Stimulated activated CD4-positive, alpha-beta T cell treated with anti-CD3 and anti-CD28 coated beads, Interleukin-15, amount 100 ng/mL, for 48 hours (primary cell): ENCODE data around the gene FAM118B.
A peak's percentile ranks its signal among the peaks of the same experiment; 100 is the strongest.
"Not testable (repeated sequence)": the region's sequence is repeated elsewhere in the genome, so short reads cannot be mapped to it uniquely, and the experiment has no call there.

ENCODE experiments used
- DNase-seq, 2 donors: peaks; one replicate each; pipeline ENCODE4 v3.0.0-alpha.2; 2020; ENCODE audit warnings: low read depth in 2 of 2

Gene FAM118B

GRCh38 chr11:126268708-126269579, 57.4 kb downstream of the FAM118B start, which contains the start of the genes FOXRED1 and SRPRA:
TSS of gene FOXRED1 (plus strand) at chr11:126269154. CDS start at chr11:126269207, 53 bp downstream.
TSS of gene SRPRA (minus strand) at chr11:126268895. CDS start at chr11:126268804, 91 bp downstream.
- peak; percentile 99 to 100 for DNase-seq

- no peak for DNase-seq
Measured at GRCh38 chr11:126277322-126277721, 65.7 kb downstream of the FAM118B start.

GRCh38 chr11:126277780-126278179, 66.2 kb downstream of the FAM118B start:
- no peak for DNase-seq

- DNase-seq, result no peak
Measured at GRCh38 chr11:126279191-126279590, 67.6 kb downstream of the FAM118B start.

- DNase-seq, result no peak
Measured at GRCh38 chr11:126280595-126280994, 69.0 kb downstream of the FAM118B start.

GRCh38 chr11:126281245-126281644, 69.7 kb downstream of the FAM118B start:
- no peak for DNase-seq

- DNase-seq, result no peak
Measured at GRCh38 chr11:126281666-126282175, 70.1 kb downstream of the FAM118B start.

GRCh38 chr11:126282361-126282735, 70.8 kb downstream of the FAM118B start:
- no peak for DNase-seq

GRCh38 chr11:126282736-126283591, 71.4 kb downstream of the FAM118B start, which contains the start of gene TIRAP:
TSS of gene TIRAP (plus strand) at chr11:126283093. CDS start at chr11:126290895, 7,802 bp downstream.
- DNase-seq, result no peak

- peak; percentile 81 to 87 for DNase-seq
Measured at GRCh38 chr11:126284829-126285228, 73.2 kb downstream of the FAM118B start.

GRCh38 chr11:126288237-126288636, 76.7 kb downstream of the FAM118B start:
- no peak for DNase-seq

- DNase-seq, result no peak
Measured at GRCh38 chr11:126290887-126291286, 79.3 kb downstream of the FAM118B start.

- no peak for DNase-seq
Measured at GRCh38 chr11:126293726-126294125, 82.1 kb downstream of the FAM118B start.

- DNase-seq, result no peak
Measured at GRCh38 chr11:126297004-126297403, 85.4 kb downstream of the FAM118B start.

- DNase-seq, result peak; percentile 73 to 82
Measured at GRCh38 chr11:126303623-126304456, 92.3 kb downstream of the FAM118B start, which contains the start of gene DCPS. TSS of gene DCPS (plus strand) at chr11:126304060. CDS start at chr11:126304081, 21 bp downstream.

- DNase-seq, result no peak
Measured at GRCh38 chr11:126304457-126305075, 93.0 kb downstream of the FAM118B start.

GRCh38 chr11:126305699-126306098, 94.1 kb downstream of the FAM118B start:
- DNase-seq, result no peak

GRCh38 chr11:126307706-126308105, 96.1 kb downstream of the FAM118B start:
- DNase-seq, result no peak

GRCh38 chr11:126308271-126308671, 96.7 kb downstream of the FAM118B start:
- DNase-seq, result no peak

GRCh38 chr11:126308771-126309170, 97.2 kb downstream of the FAM118B start:
- not testable (repeated sequence) for DNase-seq
